GM12878 (cell line): ENCODE data around the gene RAB8A. TPM values are rescaled to one million over a fixed set of nuclear protein-coding genes. Genes with fewer than 3 reads are reported as not detected.
A peak's percentile ranks its signal among the peaks of the same experiment; 100 is the strongest.

Experiments
- DPF2 ChIP-seq: fragments of 450-650 bp; IDR thresholded peaks from 2 replicates; pipeline ENCODE4 v1.6.1; 2017; ENCODE audit warnings: mild to moderate bottlenecking
- EP300 ChIP-seq, 2 experiments: fragments of 150-350 bp in 1 of 2; IDR thresholded peaks; 2 replicates each; pipeline ENCODE4 v1.6.1; 2011 to 2012; ENCODE audit warnings: low read depth in 2 of 2, low read length in 2 of 2, borderline replicate concordance in 1 of 2, improper control_type of control experiment in 1 of 2, inconsistent platforms in 1 of 2; ENCODE audit not compliant: control insufficient read depth in 1 of 2
- EZH2 ChIP-seq: IDR thresholded peaks from 2 replicates; pipeline ENCODE4 v1.6.1; 2012; ENCODE audit warnings: low read depth, mild to moderate bottlenecking, control low read depth, inconsistent platforms, low read length, borderline replicate concordance; ENCODE audit not compliant: control insufficient read depth
- GATAD2B ChIP-seq: fragments of 450-650 bp; conservative IDR thresholded peaks from 2 replicates; pipeline ENCODE4 v1.6.1; 2017; ENCODE audit warnings: low read depth, mild to moderate bottlenecking, moderate library complexity
- HDAC6 ChIP-seq: fragments of 200-600 bp; sonication (generic); IDR thresholded peaks from one replicate; pipeline ENCODE4 v1.8.0; 2017; ENCODE audit warnings: antibody characterized with exemption; ENCODE audit not compliant: unreplicated experiment
- IKZF1 ChIP-seq: fragments of 450-650 bp; conservative IDR thresholded peaks from 2 replicates; pipeline ENCODE4 v1.6.1; 2017; ENCODE audit warnings: antibody characterized with exemption, mild to moderate bottlenecking
- MEF2A ChIP-seq: IDR thresholded peaks from 2 replicates; pipeline ENCODE4 v1.6.1; 2011; ENCODE audit warnings: low read depth, mild to moderate bottlenecking, low read length, moderate library complexity; ENCODE audit not compliant: insufficient read depth
- NFYA ChIP-seq: IDR thresholded peaks from 2 replicates; pipeline ENCODE4 v1.6.1; 2011; ENCODE audit warnings: low read depth, mild to moderate bottlenecking, low read length, improper control_type of control experiment, borderline replicate concordance
- NR2F1 ChIP-seq: fragments of 450-650 bp; conservative IDR thresholded peaks from 2 replicates; pipeline ENCODE4 v1.6.1; 2017; ENCODE audit warnings: mild to moderate bottlenecking
- RCOR1 ChIP-seq: conservative IDR thresholded peaks from 2 replicates; pipeline ENCODE4 v1.6.1; 2012; ENCODE audit warnings: low read depth, low read length, improper control_type of control experiment
- RFX5 ChIP-seq: IDR thresholded peaks from 2 replicates; pipeline ENCODE4 v1.6.1; 2011; ENCODE audit warnings: low read depth, low read length, improper control_type of control experiment
- STAT3 ChIP-seq: IDR thresholded peaks from 2 replicates; pipeline ENCODE4 v1.6.1; 2011; ENCODE audit warnings: low read depth, low read length, improper control_type of control experiment
- SUPT20H ChIP-seq: IDR thresholded peaks from 2 replicates; pipeline ENCODE4 v1.6.1; 2011; ENCODE audit warnings: low read depth, mild to moderate bottlenecking, low read length, moderate library complexity, borderline replicate concordance; ENCODE audit not compliant: control insufficient read depth
- TCF3 ChIP-seq: IDR thresholded peaks from 2 replicates; pipeline ENCODE4 v1.6.1; 2012; ENCODE audit warnings: low read depth, mild to moderate bottlenecking, low read length, borderline replicate concordance; ENCODE audit not compliant: insufficient read depth
- ZNF274 ChIP-seq: IDR thresholded peaks from one replicate; pipeline ENCODE4 v1.8.0; 2011; ENCODE audit not compliant: insufficient read length, insufficient read depth
- polyA plus RNA-seq, 11 experiments: library from polyadenylated mRNA; depleted of rRNA in 4 of 11; unstranded in 6 of 11; stranded (reverse) in 5 of 11; fragments of >200 nt; fragmentation: Nextera tagmentation in 4 of 11; fragmentation: Illumina TruSeq in 1 of 11; extraction: Ambion mirVana in 4 of 11; extraction: Trizol in 1 of 11; gene quantifications; 1 replicate in 1 of 11; 2 replicates in 10 of 11; pipeline versions ENCODE4 v1.2.1 to v1.2.3, GENCODE V29; 2011 to 2016; ENCODE audit warnings: inconsistent platforms in 2 of 11, missing spikeins in 2 of 11, low read depth in 1 of 11
- total RNA-seq, 4 experiments: library from RNA; depleted of rRNA in 3 of 4; stranded (reverse); fragments of >200 nt in 3 of 4; fragmentation: Illumina TruSeq in 1 of 4; extraction: Trizol in 1 of 4; gene quantifications; 2 replicates each; pipeline versions ENCODE4 v1.2.1 to v1.2.3, GENCODE V29; 2013 to 2021
- TF ChIP-seq, protein P1 (sequence below): fragments of 450-650 bp; IDR thresholded peaks from 2 replicates; pipeline ENCODE4 v1.6.1; 2017; ENCODE audit warnings: mild to moderate bottlenecking, low read depth, inconsistent platforms; ENCODE audit not compliant: poor library complexity, severe bottlenecking
- TF ChIP-seq, protein P2 (sequence below): fragments of 450-650 bp; IDR thresholded peaks from 2 replicates; pipeline ENCODE4 v1.6.1; 2018; ENCODE audit warnings: mild to moderate bottlenecking, low read depth, moderate library complexity; ENCODE audit not compliant: partially characterized antibody
- TF ChIP-seq, protein P3 (sequence below): IDR thresholded peaks from 2 replicates; pipeline ENCODE4 v1.6.1; 2012; ENCODE audit warnings: improper control_type of control experiment, low read depth, low read length; ENCODE audit not compliant: insufficient replicate concordance

Gene RAB8A
- total and polyA plus RNA-seq, 10 of the 15 experiments (the other 5 are each of a cell fraction or from before 2014, with no cell fraction given), result 23.9 to 314 (median 185) TPM

DNA sequence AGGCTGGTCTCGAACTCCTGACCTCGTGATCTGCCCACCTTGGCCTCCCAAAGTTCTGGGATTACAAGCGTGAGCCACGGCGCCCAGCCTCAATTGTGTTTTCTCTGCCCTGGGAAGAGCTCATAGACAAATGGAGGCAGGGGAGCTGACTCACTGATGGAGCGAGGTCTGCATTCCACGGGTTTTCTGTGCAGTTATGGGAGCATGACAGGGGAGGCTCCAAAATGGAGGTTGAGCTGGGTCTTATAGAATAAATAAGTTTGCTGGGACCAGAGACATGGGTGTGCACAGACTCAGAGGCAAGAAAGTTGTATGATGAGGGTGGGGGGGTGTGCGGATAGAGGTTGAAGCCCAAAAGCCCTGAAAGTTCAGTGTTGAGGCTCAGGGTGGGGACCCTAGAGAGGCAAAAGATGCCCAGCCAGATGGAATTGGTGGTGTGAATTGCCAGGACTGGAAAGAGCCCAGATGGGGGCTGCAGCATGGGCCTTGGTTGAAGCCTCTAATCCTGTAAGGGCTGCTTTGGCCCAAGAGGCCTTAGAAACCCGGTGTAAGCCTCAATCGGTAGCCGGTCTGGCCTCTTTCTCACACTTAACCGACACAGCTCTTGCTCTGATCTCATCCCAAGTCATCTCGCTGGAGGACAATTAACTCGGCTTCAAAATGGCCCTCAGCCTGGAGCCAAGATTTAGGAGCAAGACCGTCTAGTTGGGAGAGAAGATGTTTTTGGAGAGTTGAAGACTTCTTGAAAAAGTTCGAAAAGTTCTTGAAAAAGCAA, 33.5 kb upstream of the RAB8A start (continued):
- TF ChIP-seq, protein P1, sequence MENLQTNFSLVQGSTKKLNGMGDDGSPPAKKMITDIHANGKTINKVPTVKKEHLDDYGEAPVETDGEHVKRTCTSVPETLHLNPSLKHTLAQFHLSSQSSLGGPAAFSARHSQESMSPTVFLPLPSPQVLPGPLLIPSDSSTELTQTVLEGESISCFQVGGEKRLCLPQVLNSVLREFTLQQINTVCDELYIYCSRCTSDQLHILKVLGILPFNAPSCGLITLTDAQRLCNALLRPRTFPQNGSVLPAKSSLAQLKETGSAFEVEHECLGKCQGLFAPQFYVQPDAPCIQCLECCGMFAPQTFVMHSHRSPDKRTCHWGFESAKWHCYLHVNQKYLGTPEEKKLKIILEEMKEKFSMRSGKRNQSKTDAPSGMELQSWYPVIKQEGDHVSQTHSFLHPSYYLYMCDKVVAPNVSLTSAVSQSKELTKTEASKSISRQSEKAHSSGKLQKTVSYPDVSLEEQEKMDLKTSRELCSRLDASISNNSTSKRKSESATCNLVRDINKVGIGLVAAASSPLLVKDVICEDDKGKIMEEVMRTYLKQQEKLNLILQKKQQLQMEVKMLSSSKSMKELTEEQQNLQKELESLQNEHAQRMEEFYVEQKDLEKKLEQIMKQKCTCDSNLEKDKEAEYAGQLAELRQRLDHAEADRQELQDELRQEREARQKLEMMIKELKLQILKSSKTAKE, result no peak
- TF ChIP-seq RFX5 (no peak), TCF3 (no peak), EP300 (IDR thresholded peaks at IDR 0.05; ENCODE audit: borderline replicate concordance in 1 of 2, control insufficient read depth in 1 of 2, low read depth in 2 of 2, low read length in 2 of 2) (no peak), MEF2A (no peak), SUPT20H (no peak), DPF2 (0 out of 2 replicates have a peak, but pooled peaks have one; percentile 15), STAT3 (no peak), IKZF1 (no peak; the same call in 1 of the 2 replicates), GATAD2B (no peak), NFYA (no peak), RCOR1 (no peak), NR2F1 (no peak), ZNF274 (no peak), EZH2 (no peak), HDAC6 (no peak)
- TF ChIP-seq, protein P2, sequence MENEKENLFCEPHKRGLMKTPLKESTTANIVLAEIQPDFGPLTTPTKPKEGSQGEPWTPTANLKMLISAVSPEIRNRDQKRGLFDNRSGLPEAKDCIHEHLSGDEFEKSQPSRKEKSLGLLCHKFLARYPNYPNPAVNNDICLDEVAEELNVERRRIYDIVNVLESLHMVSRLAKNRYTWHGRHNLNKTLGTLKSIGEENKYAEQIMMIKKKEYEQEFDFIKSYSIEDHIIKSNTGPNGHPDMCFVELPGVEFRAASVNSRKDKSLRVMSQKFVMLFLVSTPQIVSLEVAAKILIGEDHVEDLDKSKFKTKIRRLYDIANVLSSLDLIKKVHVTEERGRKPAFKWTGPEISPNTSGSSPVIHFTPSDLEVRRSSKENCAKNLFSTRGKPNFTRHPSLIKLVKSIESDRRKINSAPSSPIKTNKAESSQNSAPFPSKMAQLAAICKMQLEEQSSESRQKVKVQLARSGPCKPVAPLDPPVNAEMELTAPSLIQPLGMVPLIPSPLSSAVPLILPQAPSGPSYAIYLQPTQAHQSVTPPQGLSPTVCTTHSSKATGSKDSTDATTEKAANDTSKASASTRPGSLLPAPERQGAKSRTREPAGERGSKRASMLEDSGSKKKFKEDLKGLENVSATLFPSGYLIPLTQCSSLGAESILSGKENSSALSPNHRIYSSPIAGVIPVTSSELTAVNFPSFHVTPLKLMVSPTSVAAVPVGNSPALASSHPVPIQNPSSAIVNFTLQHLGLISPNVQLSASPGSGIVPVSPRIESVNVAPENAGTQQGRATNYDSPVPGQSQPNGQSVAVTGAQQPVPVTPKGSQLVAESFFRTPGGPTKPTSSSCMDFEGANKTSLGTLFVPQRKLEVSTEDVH, result no peak
- TF ChIP-seq, protein P3, sequence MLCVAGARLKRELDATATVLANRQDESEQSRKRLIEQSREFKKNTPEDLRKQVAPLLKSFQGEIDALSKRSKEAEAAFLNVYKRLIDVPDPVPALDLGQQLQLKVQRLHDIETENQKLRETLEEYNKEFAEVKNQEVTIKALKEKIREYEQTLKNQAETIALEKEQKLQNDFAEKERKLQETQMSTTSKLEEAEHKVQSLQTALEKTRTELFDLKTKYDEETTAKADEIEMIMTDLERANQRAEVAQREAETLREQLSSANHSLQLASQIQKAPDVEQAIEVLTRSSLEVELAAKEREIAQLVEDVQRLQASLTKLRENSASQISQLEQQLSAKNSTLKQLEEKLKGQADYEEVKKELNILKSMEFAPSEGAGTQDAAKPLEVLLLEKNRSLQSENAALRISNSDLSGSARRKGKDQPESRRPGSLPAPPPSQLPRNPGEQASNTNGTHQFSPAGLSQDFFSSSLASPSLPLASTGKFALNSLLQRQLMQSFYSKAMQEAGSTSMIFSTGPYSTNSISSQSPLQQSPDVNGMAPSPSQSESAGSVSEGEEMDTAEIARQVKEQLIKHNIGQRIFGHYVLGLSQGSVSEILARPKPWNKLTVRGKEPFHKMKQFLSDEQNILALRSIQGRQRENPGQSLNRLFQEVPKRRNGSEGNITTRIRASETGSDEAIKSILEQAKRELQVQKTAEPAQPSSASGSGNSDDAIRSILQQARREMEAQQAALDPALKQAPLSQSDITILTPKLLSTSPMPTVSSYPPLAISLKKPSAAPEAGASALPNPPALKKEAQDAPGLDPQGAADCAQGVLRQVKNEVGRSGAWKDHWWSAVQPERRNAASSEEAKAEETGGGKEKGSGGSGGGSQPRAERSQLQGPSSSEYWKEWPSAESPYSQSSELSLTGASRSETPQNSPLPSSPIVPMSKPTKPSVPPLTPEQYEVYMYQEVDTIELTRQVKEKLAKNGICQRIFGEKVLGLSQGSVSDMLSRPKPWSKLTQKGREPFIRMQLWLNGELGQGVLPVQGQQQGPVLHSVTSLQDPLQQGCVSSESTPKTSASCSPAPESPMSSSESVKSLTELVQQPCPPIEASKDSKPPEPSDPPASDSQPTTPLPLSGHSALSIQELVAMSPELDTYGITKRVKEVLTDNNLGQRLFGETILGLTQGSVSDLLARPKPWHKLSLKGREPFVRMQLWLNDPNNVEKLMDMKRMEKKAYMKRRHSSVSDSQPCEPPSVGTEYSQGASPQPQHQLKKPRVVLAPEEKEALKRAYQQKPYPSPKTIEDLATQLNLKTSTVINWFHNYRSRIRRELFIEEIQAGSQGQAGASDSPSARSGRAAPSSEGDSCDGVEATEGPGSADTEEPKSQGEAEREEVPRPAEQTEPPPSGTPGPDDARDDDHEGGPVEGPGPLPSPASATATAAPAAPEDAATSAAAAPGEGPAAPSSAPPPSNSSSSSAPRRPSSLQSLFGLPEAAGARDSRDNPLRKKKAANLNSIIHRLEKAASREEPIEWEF, result no peak
